HUES64 (cell line): ENCODE data around the gene MAST3.

Source experiments
- H3K27ac ChIP-seq: 2 replicates; pipeline ENCODE4 v1.7.0; 2013; ENCODE audit warnings: low read depth, low read length, inconsistent platforms
- H3K27me3 ChIP-seq: 2 replicates; pipeline ENCODE4 v1.6.1; 2013; ENCODE audit warnings: mild to moderate bottlenecking, low read length; ENCODE audit not compliant: insufficient read depth
- H3K36me3 ChIP-seq: 2 replicates; pipeline ENCODE4 v1.6.1; 2013; ENCODE audit warnings: mild to moderate bottlenecking, low read length; ENCODE audit not compliant: insufficient read depth
- H3K4me1 ChIP-seq: 2 replicates; pipeline ENCODE4 v1.6.1; 2013; ENCODE audit warnings: mild to moderate bottlenecking, low read length, moderate library complexity; ENCODE audit not compliant: insufficient read depth
- H3K4me3 ChIP-seq: 2 replicates; pipeline ENCODE4 v1.5.1; 2013; ENCODE audit warnings: mild to moderate bottlenecking, low read length, moderate library complexity
- H3K9ac ChIP-seq: 2 replicates; pipeline ENCODE4 v1.6.1; 2013; ENCODE audit warnings: mild to moderate bottlenecking, low read depth, low read length
- H3K9me3 ChIP-seq: 2 replicates; pipeline ENCODE4 v1.6.1; 2013; ENCODE audit warnings: low read depth, low read length; ENCODE audit not compliant: insufficient read depth
- WGBS: fragments of 150-250, 120-280 bp; methylation state at CpG from one replicate; pipeline ENCODE4 v1.1.7; 2013; ENCODE audit warnings: missing lambda C conversion rate; 5-methylcytosine and 5-hydroxymethylcytosine counted together

The MAST3 gene

DNA sequence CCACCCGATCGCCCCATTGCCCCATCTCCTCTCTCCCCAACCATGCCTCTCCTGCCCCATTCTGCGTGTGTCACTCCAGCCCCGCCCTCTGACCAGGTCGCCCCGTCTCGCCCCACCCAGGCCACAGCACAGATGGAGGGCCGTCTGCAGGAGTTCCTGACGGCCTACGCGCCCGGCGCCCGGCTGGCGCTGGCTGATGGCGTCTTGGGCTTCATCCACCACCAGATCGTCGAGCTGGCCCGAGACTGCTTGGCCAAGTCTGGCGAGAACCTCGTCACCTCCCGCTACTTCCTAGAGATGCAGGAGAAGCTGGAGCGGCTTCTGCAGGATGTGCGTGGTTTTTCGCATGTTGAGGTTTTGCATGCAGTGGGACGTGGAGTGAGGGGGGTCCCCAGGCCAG, 26.2 kb downstream of the MAST3 start:
- Histone ChIP-seq H3K9me3 (no peaks in the 10 kb centered on the region), H3K27me3 (no peaks in the 10 kb centered on the region), H3K4me1 (no peaks in the 10 kb centered on the region), H3K4me3 (no peak overlapping the region), H3K36me3 (peaks cover 35% of the 10 kb centered on the region), H3K9ac (no peak overlapping the region), H3K27ac (no peak overlapping the region)
- WGBS: 94% methylated on average over 26 of the region's 26 CpGs

DNA sequence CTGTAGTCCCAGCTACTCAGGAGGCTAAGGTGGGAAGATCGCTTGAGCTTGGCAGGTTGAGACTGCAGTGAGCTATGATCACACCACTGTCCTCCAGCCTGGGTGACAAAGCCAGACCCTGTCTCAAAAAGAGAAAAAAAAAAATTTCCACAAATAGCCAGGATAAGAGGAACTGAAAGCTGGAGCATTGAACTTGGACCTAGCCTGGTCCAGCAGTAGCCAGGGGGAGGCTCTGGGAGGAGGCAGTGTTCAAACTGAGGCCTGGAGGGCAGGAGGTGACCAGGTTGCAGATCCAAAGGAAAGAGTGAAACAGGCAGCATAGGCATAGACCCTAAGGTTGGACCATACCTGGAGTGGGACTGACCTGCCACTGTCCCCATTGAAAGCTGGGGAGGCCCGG, 28.5 kb downstream of the MAST3 start:
- Histone ChIP-seq H3K4me1 (no peaks in the 10 kb centered on the region), H3K36me3 (peaks cover 50% of the 10 kb centered on the region), H3K4me3 (no peak overlapping the region), H3K9me3 (no peaks in the 10 kb centered on the region), H3K27ac (no peak overlapping the region), H3K27me3 (no peaks in the 10 kb centered on the region), H3K9ac (no peak overlapping the region)
- 92% methylated on average over 2 of the region's 2 CpGs for WGBS

DNA sequence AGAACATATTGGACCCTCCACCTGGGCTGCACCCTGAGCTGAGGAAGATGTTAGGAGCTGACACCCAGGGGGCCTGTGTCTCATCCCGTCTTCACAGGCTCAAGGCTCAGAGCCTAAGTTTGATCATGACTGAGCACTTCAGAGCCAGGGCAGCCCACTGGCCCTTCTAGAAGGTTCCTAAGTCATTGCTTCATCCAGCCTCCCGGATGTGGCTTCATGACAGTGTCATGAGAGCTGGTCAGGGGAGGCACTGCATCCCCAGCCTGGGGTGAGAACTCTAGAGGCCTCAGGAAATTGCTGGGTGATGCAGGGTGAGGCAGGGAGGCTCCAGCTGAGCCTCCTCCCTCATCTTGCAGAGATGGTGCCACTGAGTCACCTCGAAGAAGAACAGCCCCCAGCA, 30.5 kb downstream of the MAST3 start:
- Histone ChIP-seq H3K27ac (no peak overlapping the region), H3K4me1 (no peaks in the 10 kb centered on the region), H3K9me3 (no peaks in the 10 kb centered on the region), H3K9ac (no peak overlapping the region), H3K27me3 (no peaks in the 10 kb centered on the region), H3K36me3 (peaks cover 55% of the 10 kb centered on the region), H3K4me3 (no peak overlapping the region)
- WGBS: 86% methylated on average over 3 of the region's 3 CpGs

DNA sequence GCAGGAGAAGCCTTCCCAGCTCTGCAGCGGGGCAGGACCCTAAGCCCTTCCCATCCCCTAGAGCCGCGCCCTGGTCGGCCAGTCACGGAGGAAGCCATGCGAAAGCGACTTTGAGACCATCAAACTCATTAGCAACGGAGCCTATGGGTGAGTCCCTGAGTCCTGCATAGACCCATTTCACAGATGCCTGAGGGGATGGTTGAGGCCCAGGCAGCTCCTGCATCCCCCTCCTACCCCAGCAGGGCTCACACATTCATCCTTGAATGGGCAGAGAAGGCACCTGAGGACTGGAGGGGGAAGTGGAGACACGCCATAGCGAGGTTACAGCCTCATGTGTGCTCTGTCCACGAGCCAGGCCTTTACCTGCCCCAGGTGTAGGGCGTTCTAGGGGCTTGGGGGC, 31.2 kb downstream of the MAST3 start:
- Histone ChIP-seq H3K27me3 (no peaks in the 10 kb centered on the region), H3K36me3 (peaks cover 55% of the 10 kb centered on the region), H3K27ac (no peak overlapping the region), H3K4me3 (no peak overlapping the region), H3K4me1 (no peaks in the 10 kb centered on the region), H3K9me3 (no peaks in the 10 kb centered on the region), H3K9ac (no peak overlapping the region)
- 96% methylated on average over 12 of the region's 12 CpGs for WGBS

DNA sequence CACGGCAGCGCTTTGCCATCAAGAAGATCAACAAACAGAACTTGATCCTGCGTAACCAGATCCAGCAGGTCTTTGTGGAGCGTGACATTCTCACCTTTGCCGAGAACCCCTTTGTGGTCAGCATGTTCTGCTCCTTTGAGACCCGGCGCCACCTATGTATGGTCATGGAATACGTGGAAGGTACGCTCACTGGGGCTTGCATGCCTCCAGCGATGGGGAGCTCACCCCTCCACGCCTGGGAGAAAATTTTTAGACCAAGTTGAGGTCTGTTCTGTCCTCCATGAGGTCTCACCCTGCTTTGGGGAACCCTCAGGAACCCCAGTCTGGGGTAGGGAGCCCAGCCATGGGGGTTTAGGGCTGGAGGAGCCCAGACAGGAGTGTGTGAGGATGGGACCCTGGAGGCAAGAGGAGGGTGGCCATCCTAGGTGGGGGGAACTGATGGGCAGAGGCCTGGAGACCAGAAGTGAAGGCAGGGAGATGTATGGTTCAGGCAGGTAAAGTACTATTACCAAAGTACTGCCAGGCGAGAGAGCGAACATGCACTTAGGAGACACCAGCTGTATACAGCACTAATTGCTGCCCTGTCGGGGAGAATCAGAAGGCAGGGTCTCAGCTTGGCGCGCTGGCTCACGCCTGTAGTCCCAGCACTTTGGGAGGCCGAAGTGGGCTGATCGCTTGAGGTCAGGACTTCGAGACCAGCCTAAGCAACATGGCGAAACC, 33.1 kb downstream of the MAST3 start:
- Histone ChIP-seq H3K4me1 (no peaks in the 10 kb centered on the region), H3K9me3 (no peaks in the 10 kb centered on the region), H3K9ac (no peak overlapping the region), H3K27me3 (no peaks in the 10 kb centered on the region), H3K36me3 (peaks cover 52% of the 10 kb centered on the region), H3K27ac (no peak overlapping the region), H3K4me3 (no peak overlapping the region)
- WGBS: 97% methylated on average over 21 of the region's 21 CpGs

DNA sequence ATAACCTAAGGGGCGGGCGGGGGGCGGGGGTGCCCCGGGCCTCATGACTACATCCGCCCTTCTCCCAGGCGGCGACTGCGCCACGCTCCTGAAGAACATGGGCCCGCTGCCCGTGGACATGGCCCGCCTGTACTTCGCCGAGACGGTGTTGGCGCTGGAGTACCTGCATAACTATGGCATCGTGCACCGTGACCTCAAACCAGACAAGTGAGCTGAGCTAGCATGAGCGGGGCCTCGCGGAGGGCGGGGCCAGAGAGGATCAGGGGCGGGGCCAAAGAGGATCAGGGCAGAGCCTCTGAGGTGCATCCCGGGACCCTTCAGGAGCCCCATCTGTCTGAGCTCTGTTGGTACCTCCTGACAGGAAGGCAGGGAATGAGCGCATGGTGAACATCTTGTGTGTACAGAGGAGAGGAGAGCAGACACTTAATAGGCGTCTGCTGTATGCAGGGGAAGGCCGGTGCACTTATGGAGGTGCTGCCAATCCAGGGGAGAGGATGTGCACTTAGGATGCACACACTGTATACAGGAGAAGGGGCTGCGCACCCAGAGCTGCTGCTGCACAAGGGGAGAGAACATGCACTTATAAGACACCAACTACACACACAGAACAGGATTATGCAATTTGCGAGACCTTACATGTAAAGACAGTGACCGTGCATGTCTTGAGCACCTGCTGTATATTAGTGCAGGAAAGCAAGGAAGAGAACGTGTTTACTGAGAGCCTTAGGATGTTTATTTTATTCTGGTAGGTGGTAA, 34.4 kb downstream of the MAST3 start:
- H3K27ac ChIP-seq: no peak overlapping the region
- H3K9ac ChIP-seq: no peak overlapping the region
- 89% methylated on average over 31 of the region's 31 CpGs for WGBS
- peaks cover 51% of the 10 kb centered on the region for H3K36me3 ChIP-seq
- no peaks in the 10 kb centered on the region for H3K9me3 ChIP-seq
- no peaks in the 10 kb centered on the region for H3K27me3 ChIP-seq
- no peak overlapping the region for H3K4me3 ChIP-seq
- H3K4me1 ChIP-seq: no peaks in the 10 kb centered on the region

DNA sequence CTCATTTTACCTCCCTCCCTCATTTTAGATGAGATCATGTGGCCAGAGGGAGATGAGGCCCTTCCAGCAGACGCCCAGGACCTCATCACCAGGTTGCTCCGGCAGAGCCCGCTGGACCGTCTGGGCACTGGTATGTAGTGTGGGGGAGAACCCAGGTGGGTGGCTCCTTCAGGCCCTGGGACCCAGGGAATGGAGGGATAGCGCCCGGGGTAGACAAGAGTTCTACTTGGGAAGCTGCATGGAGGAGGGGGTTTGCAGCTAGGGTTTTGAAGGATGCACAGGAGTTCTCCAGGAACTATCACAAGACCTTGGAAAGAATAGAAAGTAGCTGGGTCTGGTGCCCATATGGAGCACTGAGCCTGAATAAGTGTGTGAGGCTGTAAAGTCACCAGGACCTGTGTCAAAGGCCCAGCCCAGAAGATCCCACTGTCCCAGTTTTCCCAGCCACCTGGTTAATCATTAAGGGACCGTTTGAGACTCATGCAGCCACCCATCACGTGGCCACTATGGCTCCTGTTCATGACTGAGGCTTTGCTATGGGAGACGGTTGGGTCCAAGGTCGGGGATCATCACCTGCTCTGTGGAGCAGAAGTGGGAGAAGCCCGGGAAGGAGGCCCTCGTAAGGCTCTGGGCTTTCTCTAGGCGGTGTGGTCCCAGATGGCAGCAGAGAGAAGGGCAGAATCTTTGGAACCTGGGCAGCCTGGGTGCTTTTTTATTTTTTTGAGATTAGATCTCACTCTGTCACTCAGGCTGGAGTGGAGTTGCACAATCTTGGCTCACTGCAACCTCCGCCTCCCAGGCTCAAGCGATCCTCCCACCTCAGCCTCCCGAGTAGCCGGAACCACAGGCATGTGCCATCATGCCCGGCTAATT, 38.4 kb downstream of the MAST3 start:
- Histone ChIP-seq H3K9ac (no peak overlapping the region), H3K27ac (no peak overlapping the region), H3K4me1 (no peaks in the 10 kb centered on the region), H3K36me3 (peaks cover 40% of the 10 kb centered on the region), H3K27me3 (no peaks in the 10 kb centered on the region), H3K9me3 (no peaks in the 10 kb centered on the region), H3K4me3 (no peak overlapping the region)
- WGBS: 94% methylated on average over 18 of the region's 18 CpGs

DNA sequence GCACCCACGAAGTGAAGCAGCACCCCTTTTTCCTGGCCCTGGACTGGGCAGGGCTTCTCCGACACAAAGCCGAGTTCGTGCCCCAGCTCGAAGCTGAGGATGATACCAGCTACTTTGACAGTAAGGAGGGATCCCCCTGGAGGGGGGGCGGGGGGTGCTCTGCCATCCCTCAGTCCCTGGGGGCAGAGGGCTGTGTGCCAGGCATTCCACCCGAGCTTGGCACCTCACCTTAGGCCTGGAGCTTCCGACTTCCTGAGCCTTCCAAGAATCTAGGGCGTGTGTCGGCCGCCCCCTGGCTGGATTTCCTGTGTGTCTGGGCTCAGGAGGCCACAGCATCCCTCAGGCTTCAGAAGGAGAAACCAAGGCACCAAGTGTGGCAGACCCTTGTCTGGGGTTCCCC, 39.7 kb downstream of the MAST3 start:
- H3K36me3 ChIP-seq: peaks cover 43% of the 10 kb centered on the region
- H3K4me1 ChIP-seq: no peaks in the 10 kb centered on the region
- H3K4me3 ChIP-seq: no peak overlapping the region
- H3K27ac ChIP-seq: no peak overlapping the region
- WGBS: 85% methylated on average over 11 of the region's 11 CpGs
- H3K9me3 ChIP-seq: no peaks in the 10 kb centered on the region
- no peak overlapping the region for H3K9ac ChIP-seq
- no peaks in the 10 kb centered on the region for H3K27me3 ChIP-seq

DNA sequence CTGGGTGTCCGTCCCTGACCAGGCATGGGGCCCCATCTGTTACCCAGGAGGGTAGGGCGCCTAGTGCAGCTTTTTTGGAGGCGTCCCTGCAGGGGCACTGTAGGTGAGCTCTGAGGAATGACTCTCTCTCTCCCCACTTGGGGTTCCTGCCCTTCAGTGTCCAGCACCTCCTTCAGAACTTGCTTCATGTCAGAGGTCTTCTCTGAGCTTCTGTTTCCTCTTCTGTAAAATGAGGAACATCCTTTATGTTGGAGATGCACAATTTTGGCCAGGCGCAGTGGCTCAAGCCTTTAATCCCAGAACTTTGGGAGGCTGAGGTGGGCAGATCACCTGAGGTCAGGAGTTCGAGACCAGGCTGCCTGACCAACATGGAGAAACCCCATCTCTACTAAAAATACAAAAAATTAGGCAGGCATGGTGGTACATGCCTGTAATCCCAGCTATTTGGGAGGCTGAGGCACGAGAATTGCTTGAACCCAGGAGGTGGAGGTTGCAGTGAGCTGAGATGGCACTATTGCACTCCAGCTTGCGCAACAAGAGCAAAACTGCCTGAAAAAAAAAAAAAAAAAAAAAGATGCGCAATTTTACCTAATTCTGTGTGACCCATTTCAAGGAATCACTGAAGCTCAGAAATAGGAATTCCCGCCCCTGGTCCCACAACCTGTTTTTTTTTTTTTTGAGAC, 40.2 kb downstream of the MAST3 start:
- H3K27me3 ChIP-seq: no peaks in the 10 kb centered on the region
- no peak overlapping the region for H3K9ac ChIP-seq
- no peaks in the 10 kb centered on the region for H3K4me1 ChIP-seq
- H3K27ac ChIP-seq: no peak overlapping the region
- no peaks in the 10 kb centered on the region for H3K9me3 ChIP-seq
- 94% methylated on average over 9 of the region's 9 CpGs for WGBS
- no peak overlapping the region for H3K4me3 ChIP-seq
- peaks cover 41% of the 10 kb centered on the region for H3K36me3 ChIP-seq

DNA sequence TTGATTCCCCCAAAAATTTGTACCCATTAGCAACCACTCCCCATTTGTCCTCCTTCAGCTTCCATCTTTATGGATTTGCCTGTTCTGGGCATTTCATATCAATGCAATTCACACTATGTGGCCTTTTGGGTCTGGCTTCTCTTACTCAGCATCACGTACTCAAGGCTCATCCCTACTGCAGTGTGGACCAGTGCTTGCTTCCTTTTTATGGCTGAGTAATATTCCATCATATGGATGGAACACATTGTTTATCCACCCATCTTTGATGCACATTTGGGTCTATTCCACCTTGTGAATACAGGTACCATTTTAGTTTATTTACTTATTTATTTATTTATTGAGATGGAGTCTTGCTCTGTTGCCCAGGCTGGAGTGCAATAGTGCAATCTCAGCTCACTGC, 42.9 kb downstream of the MAST3 start:
- peaks cover 52% of the 10 kb centered on the region for H3K36me3 ChIP-seq
- no peaks in the 10 kb centered on the region for H3K9me3 ChIP-seq
- 89% methylated on average over 1 of the region's 1 CpG for WGBS
- H3K4me1 ChIP-seq: no peaks in the 10 kb centered on the region
- no peaks in the 10 kb centered on the region for H3K27me3 ChIP-seq
- H3K9ac ChIP-seq: no peak overlapping the region
- H3K4me3 ChIP-seq: no peak overlapping the region
- no peak overlapping the region for H3K27ac ChIP-seq

DNA sequence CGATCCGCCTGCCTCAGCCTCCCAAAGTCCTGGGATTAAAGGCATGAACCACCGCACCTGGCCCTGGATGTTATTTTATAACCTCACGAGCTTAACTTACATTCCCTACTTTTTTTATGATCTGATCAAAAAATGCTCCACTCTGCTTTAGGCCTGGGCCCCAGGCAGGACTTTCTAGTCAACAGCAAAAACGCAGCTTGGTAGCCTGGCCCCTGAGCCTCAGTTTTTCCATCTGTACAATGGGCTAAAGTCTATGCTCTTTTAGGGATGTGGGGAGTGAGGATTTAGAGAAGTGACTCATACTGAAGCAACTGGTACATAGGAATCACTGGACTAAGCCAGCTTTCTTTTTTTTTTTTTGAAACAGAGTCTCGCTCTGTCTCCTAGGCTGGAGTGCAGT, 43.5 kb downstream of the MAST3 start:
- no peaks in the 10 kb centered on the region for H3K9me3 ChIP-seq
- no peak overlapping the region for H3K9ac ChIP-seq
- peaks cover 52% of the 10 kb centered on the region for H3K36me3 ChIP-seq
- WGBS: 91% methylated on average over 6 of the region's 6 CpGs
- no peak overlapping the region for H3K4me3 ChIP-seq
- H3K4me1 ChIP-seq: no peaks in the 10 kb centered on the region
- no peaks in the 10 kb centered on the region for H3K27me3 ChIP-seq
- no peak overlapping the region for H3K27ac ChIP-seq
